ENCODE data around the gene WWOX.

The WWOX gene

DNA sequence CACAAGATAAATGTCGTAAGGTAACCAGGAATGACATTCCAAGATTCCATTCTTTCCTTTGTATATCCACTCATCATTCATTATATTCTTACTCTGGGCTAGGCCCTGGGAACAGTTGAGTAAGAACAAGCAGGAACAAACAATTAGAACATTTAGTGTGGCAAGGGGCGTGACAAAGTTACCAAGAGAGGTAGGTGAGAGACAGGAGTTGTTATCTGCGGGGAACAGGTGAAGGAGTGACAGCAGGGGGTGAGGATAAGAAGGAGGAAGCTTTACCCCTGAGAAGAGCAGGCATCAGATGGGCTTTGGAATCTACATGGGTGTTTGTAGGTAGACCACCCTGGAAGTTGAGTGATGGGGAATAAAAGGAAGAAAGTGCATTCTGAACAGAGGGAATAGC lies 568.9 kb downstream of the WWOX start:
- no peaks in the 10 kb centered on the region for H3K36me3 ChIP-seq (ENCODE audit: insufficient read depth)
- no peak overlapping the region for H3K4me2 ChIP-seq
- H3K4me1 ChIP-seq (ENCODE audit: low read depth, poor library complexity, severe bottlenecking) = no peaks in the 10 kb centered on the region
- no peak overlapping the region for H3K9ac ChIP-seq
- no peaks in the 10 kb centered on the region for H4K20me1 ChIP-seq (ENCODE audit: insufficient read depth)
- no peak overlapping the region for H3K27ac ChIP-seq
- no peaks in the 10 kb centered on the region for H3K79me2 ChIP-seq (ENCODE audit: insufficient read depth, low read depth)
- H2AFZ ChIP-seq (ENCODE audit: low read depth) = no peak overlapping the region
- no peak for TF ChIP-seq CTCF (conservative IDR thresholded peaks at IDR 0.05; ENCODE audit: low read depth, low read length)
- H3K27me3 ChIP-seq (ENCODE audit: insufficient read depth, low read depth) = no peaks in the 10 kb centered on the region
- no peak overlapping the region for H3K4me3 ChIP-seq (IDR thresholded peaks at IDR 0.05; ENCODE audit: insufficient read depth, low read depth, low read length)

- H3K4me1 ChIP-seq (ENCODE audit: low read depth, poor library complexity, severe bottlenecking) = no peaks in the 10 kb centered on the region
- H3K4me3 ChIP-seq (IDR thresholded peaks at IDR 0.05; ENCODE audit: insufficient read depth, low read depth, low read length) = no peak overlapping the region
- H2AFZ ChIP-seq (ENCODE audit: low read depth) = no peak overlapping the region
- no peaks in the 10 kb centered on the region for H3K36me3 ChIP-seq (ENCODE audit: insufficient read depth)
- H3K27me3 ChIP-seq (ENCODE audit: insufficient read depth, low read depth) = no peaks in the 10 kb centered on the region
- no peaks in the 10 kb centered on the region for H3K79me2 ChIP-seq (ENCODE audit: insufficient read depth, low read depth)
- no peak overlapping the region for H3K9ac ChIP-seq
- H3K4me2 ChIP-seq = no peak overlapping the region
- H4K20me1 ChIP-seq (ENCODE audit: insufficient read depth) = no peaks in the 10 kb centered on the region
- no peak overlapping the region for H3K27ac ChIP-seq
- no peak for TF ChIP-seq CTCF (conservative IDR thresholded peaks at IDR 0.05; ENCODE audit: low read depth, low read length)
Measured at GRCh38 chr16:78669994-78670393, 570.5 kb downstream of the WWOX start.

- TF ChIP-seq CTCF (conservative IDR thresholded peaks at IDR 0.05; ENCODE audit: low read depth, low read length) = no peak
- no peaks in the 10 kb centered on the region for H3K36me3 ChIP-seq (ENCODE audit: insufficient read depth)
- H2AFZ ChIP-seq (ENCODE audit: low read depth) = no peak overlapping the region
- no peak overlapping the region for H3K4me3 ChIP-seq (IDR thresholded peaks at IDR 0.05; ENCODE audit: insufficient read depth, low read depth, low read length)
- H3K79me2 ChIP-seq (ENCODE audit: insufficient read depth, low read depth) = no peaks in the 10 kb centered on the region
- H3K27me3 ChIP-seq (ENCODE audit: insufficient read depth, low read depth) = no peaks in the 10 kb centered on the region
- H3K4me1 ChIP-seq (ENCODE audit: low read depth, poor library complexity, severe bottlenecking) = no peaks in the 10 kb centered on the region
- H3K27ac ChIP-seq = no peak overlapping the region
- no peaks in the 10 kb centered on the region for H4K20me1 ChIP-seq (ENCODE audit: insufficient read depth)
- H3K4me2 ChIP-seq = no peak overlapping the region
- no peak overlapping the region for H3K9ac ChIP-seq
Measured at GRCh38 chr16:78672779-78673556, 573.5 kb downstream of the WWOX start.

GRCh38 chr16:78673884-78674283 lies 574.4 kb downstream of the WWOX start:
- Histone ChIP-seq H3K27me3 (ENCODE audit: insufficient read depth, low read depth) (no peaks in the 10 kb centered on the region), H3K36me3 (ENCODE audit: insufficient read depth) (no peaks in the 10 kb centered on the region), H3K4me1 (ENCODE audit: low read depth, poor library complexity, severe bottlenecking) (no peaks in the 10 kb centered on the region), H3K4me3 (IDR thresholded peaks at IDR 0.05; ENCODE audit: insufficient read depth, low read depth, low read length) (no peak overlapping the region), H4K20me1 (ENCODE audit: insufficient read depth) (no peaks in the 10 kb centered on the region), H3K27ac (no peak overlapping the region), H2AFZ (ENCODE audit: low read depth) (no peak overlapping the region), H3K79me2 (ENCODE audit: insufficient read depth, low read depth) (no peaks in the 10 kb centered on the region), H3K4me2 (no peak overlapping the region), H3K9ac (no peak overlapping the region)
- no peak for TF ChIP-seq CTCF (conservative IDR thresholded peaks at IDR 0.05; ENCODE audit: low read depth, low read length)

Measured in KMS-11 (cell line).